Endothelial cell (in vitro differentiated cells): Measurements from ENCODE around the gene C10orf62. TPM values are rescaled to one million over a fixed set of nuclear protein-coding genes. Genes with fewer than 3 reads are reported as not detected.
"Not testable (repeated sequence)": the region's sequence is repeated elsewhere in the genome, so short reads cannot be mapped to it uniquely, and the experiment has no call there.

Experiments used
- DNase-seq: peaks from one replicate; pipeline ENCODE4 v3.0.0; 2021; ENCODE audit warnings: low spot score
- H3K27ac Mint-ChIP-seq: one replicate; pipeline ENCODE4 v1.8.0; 2021; ENCODE audit warnings: mixed read lengths, inconsistent platforms; ENCODE audit not compliant: unreplicated experiment
- H3K27me3 Mint-ChIP-seq: one replicate; pipeline ENCODE4 v1.8.0; 2021; ENCODE audit warnings: mild to moderate bottlenecking, moderate library complexity, mixed read lengths, inconsistent platforms; ENCODE audit not compliant: unreplicated experiment
- H3K36me3 Mint-ChIP-seq: one replicate; pipeline ENCODE4 v1.8.0; 2021; ENCODE audit warnings: mild to moderate bottlenecking, low read depth, mixed read lengths, inconsistent platforms; ENCODE audit not compliant: unreplicated experiment
- H3K4me1 Mint-ChIP-seq: one replicate; pipeline ENCODE4 v1.8.0; 2021; ENCODE audit warnings: mild to moderate bottlenecking, mixed read lengths, inconsistent platforms; ENCODE audit not compliant: unreplicated experiment
- H3K4me3 Mint-ChIP-seq: one replicate; pipeline ENCODE4 v1.8.0; 2021; ENCODE audit warnings: mild to moderate bottlenecking, mixed read lengths, inconsistent platforms; ENCODE audit not compliant: unreplicated experiment
- H3K9me3 Mint-ChIP-seq: one replicate; pipeline ENCODE4 v1.8.0; 2021; ENCODE audit warnings: mixed read lengths, inconsistent platforms; ENCODE audit not compliant: unreplicated experiment
- total RNA-seq: library from RNA; stranded (reverse); fragmentation: NEBNext Ultra II Directional; extraction: Animal tissue kit (Norgen Biotek cat#: 25700); gene quantifications from one replicate; pipeline ENCODE4 v1.2.1, GENCODE V29; 2021; ENCODE audit not compliant: unreplicated experiment
- TF ChIP-seq, protein P1 (sequence below): fragments of 200-600 bp; sonication (generic); IDR thresholded peaks from one replicate; pipeline ENCODE4 v1.5.0; 2021; ENCODE audit warnings: antibody characterized with exemption; ENCODE audit not compliant: unreplicated experiment

C10orf62 gene
- total RNA-seq, 1 donor from 2014 or later: not detected

GRCh38 chr10:97561386-97562077 lies 28.0 kb upstream of the C10orf62 start:
- Mint-ChIP-seq H3K27ac (peak overlapping the region; percentile 7), H3K4me1 (peaks cover 36% of the 10 kb centered on the region), H3K4me3 (peak overlapping the region; percentile 60)
- H3K9me3 Mint-ChIP-seq, H3K27me3 Mint-ChIP-seq, H3K36me3 Mint-ChIP-seq, DNase-seq: not testable (repeated sequence)

DNA sequence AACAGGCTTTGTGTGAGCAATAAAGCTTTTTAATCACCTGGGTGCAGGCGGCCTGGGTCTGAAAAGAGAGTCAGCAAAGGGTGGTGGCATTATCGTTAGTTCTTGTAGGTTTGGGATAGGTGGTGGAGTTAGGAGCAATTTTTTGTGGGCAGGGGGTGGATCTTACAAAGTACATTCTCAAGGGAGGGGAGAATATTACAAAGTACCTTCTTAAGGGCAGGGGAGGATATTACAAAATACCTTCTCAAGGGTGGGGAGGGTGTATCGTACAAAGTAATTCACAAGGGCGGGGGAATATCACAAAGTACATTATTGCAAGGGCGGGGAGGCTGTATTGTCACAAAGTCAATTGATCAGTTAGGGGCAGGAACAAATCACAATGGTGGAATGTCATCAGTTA lies 27.2 kb upstream of the C10orf62 start:
- H3K4me1 Mint-ChIP-seq: peaks cover 36% of the 10 kb centered on the region
- not testable (repeated sequence) for H3K4me3 Mint-ChIP-seq, H3K9me3 Mint-ChIP-seq, H3K36me3 Mint-ChIP-seq, DNase-seq, H3K27me3 Mint-ChIP-seq
- peak overlapping the region; percentile 27 for H3K27ac Mint-ChIP-seq

DNA sequence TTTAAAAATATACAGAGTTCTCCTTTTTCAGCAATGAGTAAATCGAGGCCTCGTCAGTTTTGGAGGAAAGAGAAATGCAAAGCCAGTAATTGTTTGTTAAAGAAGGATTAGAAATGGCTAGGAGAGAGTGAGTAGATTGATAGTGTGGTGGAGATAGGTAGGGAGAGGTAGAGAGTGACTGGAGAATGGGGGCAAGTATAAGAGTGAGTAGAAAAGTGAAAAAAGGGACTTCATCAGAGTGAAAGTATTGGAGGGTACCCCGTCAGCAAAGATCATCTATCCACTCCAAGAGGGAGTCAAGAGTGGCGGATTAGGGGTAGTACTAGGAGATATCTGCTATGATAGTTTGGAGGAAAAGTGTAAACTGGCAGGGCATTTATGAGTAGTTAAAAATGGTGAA lies 26.2 kb upstream of the C10orf62 start:
- TF ChIP-seq, protein P1, sequence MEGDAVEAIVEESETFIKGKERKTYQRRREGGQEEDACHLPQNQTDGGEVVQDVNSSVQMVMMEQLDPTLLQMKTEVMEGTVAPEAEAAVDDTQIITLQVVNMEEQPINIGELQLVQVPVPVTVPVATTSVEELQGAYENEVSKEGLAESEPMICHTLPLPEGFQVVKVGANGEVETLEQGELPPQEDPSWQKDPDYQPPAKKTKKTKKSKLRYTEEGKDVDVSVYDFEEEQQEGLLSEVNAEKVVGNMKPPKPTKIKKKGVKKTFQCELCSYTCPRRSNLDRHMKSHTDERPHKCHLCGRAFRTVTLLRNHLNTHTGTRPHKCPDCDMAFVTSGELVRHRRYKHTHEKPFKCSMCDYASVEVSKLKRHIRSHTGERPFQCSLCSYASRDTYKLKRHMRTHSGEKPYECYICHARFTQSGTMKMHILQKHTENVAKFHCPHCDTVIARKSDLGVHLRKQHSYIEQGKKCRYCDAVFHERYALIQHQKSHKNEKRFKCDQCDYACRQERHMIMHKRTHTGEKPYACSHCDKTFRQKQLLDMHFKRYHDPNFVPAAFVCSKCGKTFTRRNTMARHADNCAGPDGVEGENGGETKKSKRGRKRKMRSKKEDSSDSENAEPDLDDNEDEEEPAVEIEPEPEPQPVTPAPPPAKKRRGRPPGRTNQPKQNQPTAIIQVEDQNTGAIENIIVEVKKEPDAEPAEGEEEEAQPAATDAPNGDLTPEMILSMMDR: no peak
- peaks cover 4% of the 10 kb centered on the region for H3K36me3 Mint-ChIP-seq
- peaks cover 8% of the 10 kb centered on the region for H3K27me3 Mint-ChIP-seq
- DNase-seq: no peak
- H3K4me1 Mint-ChIP-seq: peaks cover 36% of the 10 kb centered on the region
- H3K4me3 Mint-ChIP-seq: no peak overlapping the region
- no peaks in the 10 kb centered on the region for H3K9me3 Mint-ChIP-seq
- peak overlapping the region; percentile 46 for H3K27ac Mint-ChIP-seq

GRCh38 chr10:97564776-97565175 lies 24.7 kb upstream of the C10orf62 start:
- peak overlapping the region; percentile 32 for H3K27ac Mint-ChIP-seq
- no peak overlapping the region for H3K4me3 Mint-ChIP-seq
- H3K27me3 Mint-ChIP-seq: peaks cover 8% of the 10 kb centered on the region
- peaks cover 8% of the 10 kb centered on the region for H3K36me3 Mint-ChIP-seq
- H3K4me1 Mint-ChIP-seq: peaks cover 36% of the 10 kb centered on the region
- no peaks in the 10 kb centered on the region for H3K9me3 Mint-ChIP-seq
- TF ChIP-seq, protein P1: no peak
- DNase-seq: no peak

GRCh38 chr10:97566336-97566996 lies 23.1 kb upstream of the C10orf62 start:
- Mint-ChIP-seq H3K27me3 (peaks cover 8% of the 10 kb centered on the region), H3K36me3 (peaks cover 5% of the 10 kb centered on the region), H3K9me3 (no peaks in the 10 kb centered on the region), H3K27ac (no peak overlapping the region), H3K4me3 (no peak overlapping the region), H3K4me1 (peaks cover 32% of the 10 kb centered on the region)
- TF ChIP-seq, protein P1: no peak
- DNase-seq: no peak

DNA sequence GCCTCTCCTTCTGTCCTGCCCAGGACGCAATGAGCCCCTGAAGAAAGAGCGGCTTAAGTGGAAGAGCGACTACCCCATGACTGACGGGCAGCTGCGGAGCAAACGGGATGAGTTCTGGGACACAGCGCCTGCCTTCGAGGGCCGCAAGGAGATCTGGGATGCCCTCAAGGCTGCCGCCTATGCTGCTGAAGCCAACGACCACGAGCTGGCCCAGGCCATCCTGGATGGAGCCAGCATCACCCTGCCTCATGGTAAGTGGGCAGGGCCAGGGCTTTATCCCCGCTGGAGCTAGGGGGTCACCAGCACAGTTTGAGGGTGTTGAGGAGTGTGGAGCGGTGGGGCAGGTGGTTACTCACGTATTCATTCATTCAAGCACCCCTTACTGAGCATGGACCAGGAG lies 21.6 kb upstream of the C10orf62 start:
- H3K4me1 Mint-ChIP-seq: peaks cover 20% of the 10 kb centered on the region
- H3K27ac Mint-ChIP-seq: no peak overlapping the region
- H3K4me3 Mint-ChIP-seq: no peak overlapping the region
- DNase-seq: no peak
- H3K36me3 Mint-ChIP-seq: peaks cover 5% of the 10 kb centered on the region
- TF ChIP-seq, protein P1: no peak
- no peaks in the 10 kb centered on the region for H3K9me3 Mint-ChIP-seq
- peaks cover 4% of the 10 kb centered on the region for H3K27me3 Mint-ChIP-seq
